Measurements from ENCODE around the gene SCEL. TPM values are rescaled to one million over a fixed set of nuclear protein-coding genes. Genes with fewer than 3 reads are reported as not detected.

The SCEL gene
- total and polyA plus RNA-seq, 2 of the 4 experiments (the other 2 are of a cell fraction) = not detected

DNA sequence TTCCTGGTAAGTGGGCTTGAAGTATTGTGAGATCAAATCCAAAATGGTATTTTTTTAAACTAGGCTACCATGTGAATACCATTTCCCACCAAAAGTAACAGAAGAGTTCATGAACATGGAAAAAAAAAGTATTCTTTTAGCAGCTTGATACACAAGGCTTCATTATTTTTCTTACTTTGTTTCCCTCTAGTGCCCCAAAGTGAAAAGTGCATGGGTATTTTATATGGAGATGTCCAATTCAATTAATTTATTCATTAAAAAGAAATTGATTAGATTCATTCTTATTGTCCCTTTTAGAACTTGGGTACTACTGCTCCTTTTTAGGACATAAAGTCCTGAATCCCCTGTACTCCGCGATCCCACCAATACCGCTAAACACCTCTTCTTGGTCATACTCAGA, 28.6 kb upstream of the SCEL start:
- dilution Hi-C loops (cut with HindIII; ENCODE audit: low sequenced_read_pairs, unreplicated experiment) (no loop called here), in situ Hi-C loops (cut with MboI; ENCODE audit: low sequenced_read_pairs) (no loop called here), intact Hi-C loops (cut with micrococcal nuclease) (no loop called here)
- Histone ChIP-seq H3K27me3 (ENCODE audit: control insufficient read depth, insufficient read depth, low read length) (no peaks in the 10 kb centered on the region; the same call in 1 of the 2 replicates), H3K9me1 (ENCODE audit: insufficient read depth, low read length) (no peaks in the 10 kb centered on the region), H4K5ac (ENCODE audit: low read depth, low read length) (no peak overlapping the region), H3K4me1 (ENCODE audit: control insufficient read depth, insufficient read depth, low read length) (no peaks in the 10 kb centered on the region), H3K56ac (ENCODE audit: extremely low read depth, insufficient read depth, low read length) (no peak overlapping the region), H3K9ac (ENCODE audit: low read depth, low read length) (no peak overlapping the region), H2BK15ac (ENCODE audit: low read depth, low read length) (no peak overlapping the region), H3K4me2 (ENCODE audit: low read depth, low read length) (no peak overlapping the region), H2BK20ac (ENCODE audit: low read depth, low read length) (no peak overlapping the region), H3K23ac (ENCODE audit: low read depth, low read length) (no peak overlapping the region), H3K4me3 (ENCODE audit: insufficient read depth, low read depth, low read length) (no peak overlapping the region), H2AK5ac (ENCODE audit: low read depth, low read length) (no peak overlapping the region), H2BK5ac (ENCODE audit: low read depth, low read length, poor library complexity, severe bottlenecking) (no peak overlapping the region), H3K14ac (replicated peaks; ENCODE audit: low read depth, low read length) (no peak overlapping the region), H4K20me1 (ENCODE audit: insufficient read depth, low read length) (no peaks in the 10 kb centered on the region), H4K91ac (ENCODE audit: insufficient read depth, low read depth, low read length) (no peak overlapping the region), H2AK9ac (replicated peaks; ENCODE audit: low read depth, low read length, poor library complexity) (no peak overlapping the region), H3K9me3 (ENCODE audit: control insufficient read depth, insufficient read depth, low read length) (no peaks in the 10 kb centered on the region), H3K18ac (ENCODE audit: low read depth, low read length) (no peak overlapping the region), H2BK120ac (ENCODE audit: low read depth, low read length) (no peak overlapping the region), H3K4ac (ENCODE audit: low read depth, low read length) (no peak overlapping the region), H3K36me3 (ENCODE audit: control insufficient read depth, insufficient read depth, low read length) (no peaks in the 10 kb centered on the region), H3K79me1 (ENCODE audit: low read depth in 1 of 2, low read length in 2 of 2) (no peaks in the 10 kb centered on the region), H3K27ac (ENCODE audit: insufficient read depth, low read length) (no peak overlapping the region), H2AFZ (replicated peaks; ENCODE audit: low read length, poor library complexity) (no peak overlapping the region), H4K8ac (ENCODE audit: low read depth in 2 of 2, low read length in 2 of 2) (no peak overlapping the region)
- DNase-seq (no peak), ATAC-seq (ENCODE audit: low read depth) (no peak)
- TF ChIP-seq RCOR1 (IDR thresholded peaks at IDR 0.05; ENCODE audit: insufficient replicate concordance, low read length) (no peak), NFE2L2 (IDR thresholded peaks at IDR 0.05; ENCODE audit: low read depth, low read length) (no peak)
- TF ChIP-seq, protein P1, sequence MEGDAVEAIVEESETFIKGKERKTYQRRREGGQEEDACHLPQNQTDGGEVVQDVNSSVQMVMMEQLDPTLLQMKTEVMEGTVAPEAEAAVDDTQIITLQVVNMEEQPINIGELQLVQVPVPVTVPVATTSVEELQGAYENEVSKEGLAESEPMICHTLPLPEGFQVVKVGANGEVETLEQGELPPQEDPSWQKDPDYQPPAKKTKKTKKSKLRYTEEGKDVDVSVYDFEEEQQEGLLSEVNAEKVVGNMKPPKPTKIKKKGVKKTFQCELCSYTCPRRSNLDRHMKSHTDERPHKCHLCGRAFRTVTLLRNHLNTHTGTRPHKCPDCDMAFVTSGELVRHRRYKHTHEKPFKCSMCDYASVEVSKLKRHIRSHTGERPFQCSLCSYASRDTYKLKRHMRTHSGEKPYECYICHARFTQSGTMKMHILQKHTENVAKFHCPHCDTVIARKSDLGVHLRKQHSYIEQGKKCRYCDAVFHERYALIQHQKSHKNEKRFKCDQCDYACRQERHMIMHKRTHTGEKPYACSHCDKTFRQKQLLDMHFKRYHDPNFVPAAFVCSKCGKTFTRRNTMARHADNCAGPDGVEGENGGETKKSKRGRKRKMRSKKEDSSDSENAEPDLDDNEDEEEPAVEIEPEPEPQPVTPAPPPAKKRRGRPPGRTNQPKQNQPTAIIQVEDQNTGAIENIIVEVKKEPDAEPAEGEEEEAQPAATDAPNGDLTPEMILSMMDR (conservative IDR thresholded peaks at IDR 0.05; ENCODE audit: low read depth, low read length) = 0 out of 2 replicates have a peak, but pooled peaks have one; percentile 19
- ChIA-PET POLR2A (ENCODE audit: unreplicated experiment) (no interaction called here), CTCF (interaction anchor here (1.0 kb wide), 1 partner anchor 15 kb away, joined by 3 read pairs; no protein-coding TSS in a partner anchor)
- no CpG with 5 or more reads among the region's 3 CpGs for WGBS, 2 experiments (ENCODE audit: extremely low coverage in 2 of 2, insufficient read length in 1 of 2)
- BruUV-seq (replicated peaks) = no TSS peak

Data from IMR-90 (cell line).